T-helper 1 cell treated with Interleukin-12 subunit alpha and Interleukin-12 subunit beta and Interleukin-4 antibody, amounts not matched to agents 30 ng/mL and 1 ng/mL, for 36 hours (primary cell): ENCODE measurements around the gene TCF12. TPM values are rescaled to one million over a fixed set of nuclear protein-coding genes. Genes with fewer than 3 reads are reported as not detected.
"Not testable (repeated sequence)": the region's sequence is repeated elsewhere in the genome, so short reads cannot be mapped to it uniquely, and the experiment has no call there.

Source experiments
- intact Hi-C: fragments of 100-400 bp; cut with micrococcal nuclease; formaldehyde crosslinking; loops from one replicate; pipeline ENCODE4 v1.15.1; 2024
- total RNA-seq: library from RNA; stranded (reverse); gene quantifications from 2 replicates; pipeline ENCODE4 v1.2.3, GENCODE V29; 2022

The TCF12 gene
- total RNA-seq, 1 donor from 2014 or later, result 86.2 TPM

DNA sequence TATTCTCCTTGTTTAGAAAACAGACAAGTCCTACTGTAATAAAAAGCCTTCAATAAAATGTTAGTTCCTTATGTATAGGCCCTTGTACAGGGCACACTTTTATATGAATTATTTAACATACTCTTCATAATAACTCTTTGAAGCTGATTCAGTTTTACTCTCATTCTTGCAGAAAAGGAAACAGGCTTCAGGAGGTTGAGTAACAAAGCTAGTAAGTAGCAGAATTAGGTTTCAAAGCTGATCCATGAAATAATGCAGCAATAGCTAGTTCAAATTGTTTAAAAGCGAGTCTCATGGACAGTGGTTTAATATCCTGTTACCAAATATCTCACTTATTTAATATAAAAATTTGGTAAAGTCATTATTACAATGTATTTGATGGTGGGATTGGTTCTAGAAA lies 25.0 kb downstream of the TCF12 start:
- intact Hi-C loops, result no loop called here

GRCh38 chr15:56944485-56944884 lies 26.0 kb downstream of the TCF12 start:
- intact Hi-C loops, result no loop called here

GRCh38 chr15:56946150-56946549 lies 27.7 kb downstream of the TCF12 start:
- intact Hi-C loops, result no loop called here

GRCh38 chr15:56948000-56948763 lies 29.7 kb downstream of the TCF12 start:
- intact Hi-C loops, result no loop called here

DNA sequence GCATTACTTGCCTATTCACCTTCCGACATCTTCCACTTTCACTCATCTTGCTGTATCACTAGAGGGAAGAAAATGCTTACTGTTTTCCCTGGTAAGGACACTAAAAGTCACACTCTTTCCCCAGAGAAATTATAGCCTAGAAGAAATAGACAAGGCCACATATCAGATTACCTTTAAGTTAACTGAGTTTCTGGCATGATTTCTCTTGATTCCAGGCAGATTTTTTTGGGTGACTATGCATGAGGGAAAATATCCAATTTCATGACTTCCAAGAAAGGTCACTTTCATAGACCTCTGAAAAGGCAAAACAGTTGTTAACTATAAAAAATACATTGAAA lies 30.3 kb downstream of the TCF12 start:
- intact Hi-C loops, result no loop called here

DNA sequence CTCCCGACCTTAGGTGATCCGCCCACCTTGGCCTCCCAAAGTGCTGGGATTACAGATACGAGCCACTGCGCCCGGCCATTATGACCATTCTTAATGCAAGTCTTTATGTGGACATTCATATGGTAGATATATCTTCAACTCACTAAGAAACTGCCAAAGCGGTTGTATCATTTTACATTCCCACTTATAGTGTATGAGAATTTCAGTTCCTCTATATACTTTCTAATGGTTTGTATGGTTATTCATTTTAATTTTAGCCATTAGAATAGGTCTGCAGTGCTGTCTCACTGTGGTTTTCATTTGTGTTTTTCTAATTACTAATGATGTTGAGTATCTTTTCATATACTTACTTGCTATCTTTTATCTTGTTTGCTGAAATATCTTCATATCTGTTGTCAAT lies 32.5 kb downstream of the TCF12 start:
- intact Hi-C loops, result no loop called here

GRCh38 chr15:56953790-56954189 lies 35.3 kb downstream of the TCF12 start:
- intact Hi-C loops, result no loop called here

DNA sequence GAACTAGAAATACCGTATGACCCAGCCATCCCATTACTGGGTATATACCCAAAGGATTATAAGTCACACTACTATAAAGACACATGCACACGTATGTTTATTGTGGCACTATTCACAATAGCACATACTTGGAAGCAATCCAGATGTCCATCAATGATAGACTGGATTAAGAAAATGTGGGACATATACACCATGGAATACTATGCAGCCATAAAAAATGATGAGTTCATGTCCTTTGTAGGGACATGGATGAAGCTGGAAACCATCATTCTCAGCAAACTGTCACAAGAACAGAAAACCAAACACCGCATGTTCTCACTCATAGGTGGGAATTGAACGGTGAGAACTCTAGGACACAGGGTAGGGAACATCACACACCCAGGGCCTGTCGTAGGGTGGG lies 36.6 kb downstream of the TCF12 start:
- intact Hi-C loops, result not testable (repeated sequence)

GRCh38 chr15:56956538-56956937 lies 38.1 kb downstream of the TCF12 start:
- intact Hi-C loops, result no loop called here

GRCh38 chr15:56957812-56958406 lies 39.5 kb downstream of the TCF12 start:
- intact Hi-C loops, result no loop called here

GRCh38 chr15:56959318-56959648 lies 40.8 kb downstream of the TCF12 start:
- intact Hi-C loops, result no loop called here

DNA sequence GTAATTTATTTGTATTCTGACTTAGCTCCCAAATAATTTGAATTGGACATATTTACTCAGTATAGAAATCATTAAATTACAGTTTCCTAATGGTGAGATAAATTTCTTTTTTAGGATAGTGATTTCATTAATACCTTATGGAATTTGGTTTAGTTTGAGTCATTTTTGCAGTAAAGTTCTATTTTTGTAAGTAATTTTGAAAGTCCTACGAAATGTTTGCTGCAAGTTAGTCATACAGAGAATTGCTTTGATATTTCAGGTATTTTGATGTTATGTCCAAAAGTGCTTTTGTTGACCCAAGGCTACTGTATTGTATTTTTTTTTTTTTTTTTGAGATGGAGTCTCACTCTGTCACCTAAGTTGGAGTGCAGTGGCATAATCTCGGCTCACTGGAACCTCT lies 41.7 kb downstream of the TCF12 start:
- intact Hi-C loops, result no loop called here

DNA sequence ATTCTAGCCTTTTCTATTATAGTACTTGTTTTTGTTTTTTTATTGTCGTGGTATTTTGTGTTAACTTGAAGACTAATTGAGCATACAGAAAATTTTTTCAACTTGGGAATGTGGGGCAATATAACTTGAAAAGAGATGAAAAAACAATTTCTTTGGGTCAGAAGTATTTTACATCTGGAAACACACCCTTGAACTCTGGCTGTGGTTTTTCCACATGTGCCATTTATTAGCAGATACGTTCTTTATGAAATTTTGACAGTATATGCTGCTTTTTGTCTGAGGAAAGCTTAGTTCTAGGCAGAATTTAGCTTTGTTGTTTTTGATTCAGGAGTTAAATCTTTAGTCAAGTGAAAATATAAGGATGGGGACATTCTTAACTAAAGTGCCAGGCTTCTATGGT lies 44.7 kb downstream of the TCF12 start:
- intact Hi-C loops, result no loop called here

DNA sequence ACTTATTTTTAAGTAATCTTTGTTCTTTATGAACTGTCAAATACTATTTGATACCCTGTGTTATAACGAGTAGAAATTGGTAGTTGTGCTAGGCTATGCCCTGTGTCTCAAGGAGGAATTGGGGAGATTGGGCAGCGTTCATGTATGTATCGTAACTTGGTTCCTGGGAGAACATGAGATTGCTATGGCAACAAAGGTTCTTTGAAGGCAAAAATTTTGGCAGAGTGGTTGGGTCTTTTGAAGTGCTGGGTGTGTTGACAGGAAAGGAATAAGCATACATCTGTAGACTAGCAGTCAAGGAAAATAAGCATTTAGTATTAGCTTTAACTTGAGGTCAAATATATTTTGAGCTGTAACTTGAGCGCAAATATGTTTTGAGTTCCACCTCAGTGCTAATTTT lies 45.3 kb downstream of the TCF12 start:
- intact Hi-C loops, result no loop called here

DNA sequence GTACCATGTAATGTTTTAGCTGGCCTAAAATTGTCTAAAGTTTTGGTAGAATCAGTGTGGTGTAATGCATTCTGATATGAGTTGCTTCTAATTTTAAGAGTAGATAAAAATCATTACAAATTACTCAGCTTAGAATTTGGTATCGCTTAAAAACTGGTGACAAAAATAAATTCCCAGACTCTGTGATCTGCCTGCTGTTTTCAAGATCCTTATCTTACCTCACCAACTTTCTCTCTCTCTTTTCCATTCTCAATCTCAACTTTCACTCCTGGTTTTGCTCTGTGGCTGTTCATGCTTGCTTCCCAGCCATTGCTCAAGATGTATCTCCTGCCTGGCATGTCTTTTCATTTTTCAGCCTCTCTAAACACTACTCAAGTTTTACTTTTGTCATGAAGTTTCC lies 45.7 kb downstream of the TCF12 start:
- intact Hi-C loops, result no loop called here

GRCh38 chr15:56965231-56966013 lies 47.0 kb downstream of the TCF12 start:
- intact Hi-C loops, result no loop called here

DNA sequence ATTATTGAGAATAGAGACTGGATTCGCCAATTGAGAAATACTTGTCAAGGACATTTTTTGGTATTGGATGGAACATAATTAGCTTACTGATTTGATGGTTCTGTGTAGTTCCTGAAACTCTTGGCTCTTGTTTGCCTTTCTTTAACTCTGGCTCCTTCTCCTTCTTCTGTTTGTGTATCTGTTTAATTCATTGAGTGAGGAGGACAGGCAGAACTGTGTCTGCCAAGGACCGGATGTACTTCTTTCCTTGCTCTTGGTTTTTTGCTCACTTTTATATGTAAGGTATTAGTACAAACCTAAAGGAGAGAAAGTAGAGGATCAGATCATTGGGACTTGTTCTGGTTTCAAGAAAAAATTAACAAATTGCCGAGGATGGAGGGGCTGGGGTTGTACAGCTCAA lies 48.9 kb downstream of the TCF12 start:
- intact Hi-C loops, result no loop called here

GRCh38 chr15:56968256-56968655 lies 49.8 kb downstream of the TCF12 start:
- intact Hi-C loops, result no loop called here

GRCh38 chr15:56968821-56969220 lies 50.4 kb downstream of the TCF12 start:
- intact Hi-C loops, result no loop called here

- intact Hi-C loops, result no loop called here
These were observed 50.9 kb downstream of the TCF12 start for GRCh38 chr15:56969265-56969895.

DNA sequence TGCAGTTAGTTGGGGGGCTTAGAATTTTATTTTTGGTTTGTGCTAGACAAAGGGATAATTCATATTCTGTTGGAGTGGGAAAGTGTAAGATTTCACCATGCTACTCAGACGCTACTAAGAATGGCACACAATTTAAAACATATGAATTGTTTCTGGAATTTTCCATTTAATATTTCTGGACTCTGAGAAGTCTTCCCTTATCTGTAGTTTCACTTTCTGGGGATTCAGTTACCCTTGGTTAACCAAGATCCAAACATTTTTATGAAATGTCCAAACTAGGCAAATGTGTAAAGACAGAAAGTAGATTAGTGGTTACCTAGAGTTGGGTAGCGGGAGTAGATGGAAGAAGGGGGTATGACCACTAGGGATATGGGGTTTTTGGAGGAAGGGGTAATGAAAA lies 53.1 kb downstream of the TCF12 start:
- intact Hi-C loops, result no loop called here

DNA sequence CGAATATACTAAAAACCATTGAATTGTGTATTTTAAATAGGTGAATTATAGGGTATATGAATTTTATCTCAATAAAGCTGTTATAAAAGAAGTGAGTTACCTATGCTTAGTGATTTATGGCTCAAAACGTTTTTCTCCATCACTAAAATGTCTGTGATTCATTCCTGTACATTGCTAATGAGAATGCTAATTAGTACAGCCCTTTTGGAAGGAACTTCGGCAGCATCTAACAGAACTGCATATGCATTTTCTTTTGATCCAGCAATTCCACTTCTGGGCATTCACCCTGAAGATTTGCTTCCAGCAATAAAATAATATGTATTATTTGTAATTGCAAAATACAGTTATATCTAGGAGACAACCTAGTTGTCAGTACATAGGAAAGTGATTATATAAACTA lies 53.6 kb downstream of the TCF12 start:
- intact Hi-C loops, result no loop called here
